HCT116 (cell line): ENCODE measurements around the gene CARD9.

Experiments used
- ATF3 ChIP-seq: IDR thresholded peaks from 2 replicates; pipeline ENCODE4 v1.6.1; 2012
- CEBPB ChIP-seq: IDR thresholded peaks from 2 replicates; pipeline ENCODE4 v1.6.1; 2012; ENCODE audit warnings: low read depth
- CTCF ChIP-seq, 3 experiments: fragments of 200-600 bp in 1 of 3; sonication (generic) in 1 of 3; IDR thresholded peaks in 2 of 3; conservative IDR thresholded peaks in 1 of 3; 2 replicates each; pipeline ENCODE4 v1.5.1; 2012 to 2017; ENCODE audit warnings: low read depth in 2 of 3, low read length in 2 of 3, antibody characterized with exemption in 1 of 3, borderline replicate concordance in 1 of 3, control low read depth in 1 of 3, mild to moderate bottlenecking in 1 of 3, mixed read lengths in 1 of 3, mixed run types in 1 of 3, moderate library complexity in 1 of 3; ENCODE audit not compliant: insufficient read depth in 1 of 3
- FOSL1 ChIP-seq: IDR thresholded peaks from 2 replicates; pipeline ENCODE4 v1.6.1; 2012; ENCODE audit warnings: low read depth
- POLR2A ChIP-seq: IDR thresholded peaks from 2 replicates; pipeline ENCODE4 v1.7.0; 2011; ENCODE audit warnings: borderline replicate concordance; ENCODE audit not compliant: insufficient read depth, insufficient read length; ENCODE audit errors: extremely low read depth
- POLR2AphosphoS5 ChIP-seq: IDR thresholded peaks from 2 replicates; pipeline ENCODE4 v1.6.1; 2011; ENCODE audit warnings: mild to moderate bottlenecking, low read depth, low read length, moderate library complexity
- SRF ChIP-seq: IDR thresholded peaks from 2 replicates; pipeline ENCODE4 v1.6.1; 2012; ENCODE audit warnings: low read depth
- TCF7L2 ChIP-seq: IDR thresholded peaks from 2 replicates; pipeline ENCODE4 v1.7.0; 2011; ENCODE audit warnings: borderline replicate concordance, inconsistent platforms; ENCODE audit not compliant: insufficient read depth, insufficient read length; ENCODE audit errors: extremely low read depth

DNA sequence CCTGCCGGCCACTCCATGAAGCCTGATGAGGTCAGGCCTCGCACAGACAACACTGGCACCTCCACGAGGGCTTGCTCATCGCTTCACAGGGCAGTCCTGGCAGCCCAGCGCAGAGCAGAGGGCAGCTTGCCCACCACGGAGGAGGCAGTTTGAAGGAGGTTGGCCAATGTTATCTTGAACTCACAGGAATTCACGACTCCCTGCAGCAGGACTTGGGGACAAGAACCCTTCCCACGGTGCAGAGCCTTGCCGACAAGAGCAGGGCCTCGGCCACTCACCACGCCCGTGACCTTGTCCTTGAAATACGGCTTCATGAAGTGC lies 21.5 kb upstream of the CARD9 start:
- TF ChIP-seq CTCF (IDR thresholded peaks at IDR 0.05 in 2 of 3, conservative IDR thresholded peaks at IDR 0.05 in 1 of 3; ENCODE audit: borderline replicate concordance in 1 of 3, insufficient read depth in 1 of 3, low read depth in 2 of 3, low read length in 2 of 3): no peak
- no peak for TF ChIP-seq POLR2A
- no peak for TF ChIP-seq TCF7L2
- TF ChIP-seq FOSL1: no peak
- TF ChIP-seq ATF3: no peak
- no peak for TF ChIP-seq POLR2AphosphoS5
- no peak for TF ChIP-seq CEBPB
- no peak for TF ChIP-seq SRF
